NCI-H2081 (cell line): ENCODE results near the gene SAMD10.
"Not testable (repeated sequence)": the region's sequence is repeated elsewhere in the genome, so short reads cannot be mapped to it uniquely, and the experiment has no call there.

Experiments
- DNase-seq, 2 experiments: peaks; one replicate each; lab custom pipeline; 2025; lab: John Stamatoyannopoulos, UW

The SAMD10 gene

GRCh38 chr20:63968928-63969760 lies 10.3 kb downstream of the SAMD10 start:
- DNase-seq, result no peak

GRCh38 chr20:63968136-63968927 lies 11.1 kb downstream of the SAMD10 start:
- no peak for DNase-seq

GRCh38 chr20:63967330-63968135 lies 11.9 kb downstream of the SAMD10 start:
- DNase-seq, result no peak

- DNase-seq, result no peak
Measured at GRCh38 chr20:63966944-63967322, 12.5 kb downstream of the SAMD10 start.

- DNase-seq, result no peak
Measured at GRCh38 chr20:63966172-63966943, 13.1 kb downstream of the SAMD10 start.

GRCh38 chr20:63964412-63964811 lies 15.0 kb downstream of the SAMD10 start:
- DNase-seq, result no peak

GRCh38 chr20:63963784-63964301 lies 15.6 kb downstream of the SAMD10 start:
- no peak for DNase-seq

GRCh38 chr20:63963348-63963741 lies 16.1 kb downstream of the SAMD10 start:
- DNase-seq, result no peak

GRCh38 chr20:63962426-63963347 lies 16.8 kb downstream of the SAMD10 start:
- DNase-seq, result no peak

GRCh38 chr20:63961664-63962425 lies 17.6 kb downstream of the SAMD10 start:
- no peak for DNase-seq

GRCh38 chr20:63960654-63961621 lies 18.5 kb downstream of the SAMD10 start:
- DNase-seq, result not testable (repeated sequence)

GRCh38 chr20:63959699-63960075 lies 19.8 kb downstream of the SAMD10 start:
- DNase-seq, result no peak

- no peak for DNase-seq
Measured at GRCh38 chr20:63958964-63959698, 20.3 kb downstream of the SAMD10 start.

- DNase-seq, result no peak
Measured at GRCh38 chr20:63958471-63958870, 21.0 kb downstream of the SAMD10 start.

GRCh38 chr20:63957690-63958441 lies 21.6 kb downstream of the SAMD10 start:
- peak in 1 of 2 experiments; percentile 57 for DNase-seq

- peak; percentile 33 to 72 for DNase-seq
Measured at GRCh38 chr20:63957004-63957689, 22.3 kb downstream of the SAMD10 start.
